SK-N-SH treated with all-trans-retinoic acid at 6 μM for 48 hours (cell line): Measurements from ENCODE around the gene ASCC3.
"Not testable (repeated sequence)": the region's sequence is repeated elsewhere in the genome, so short reads cannot be mapped to it uniquely, and the experiment has no call there.

Experiments used
- ATAC-seq: fragments of 200-7000 bp; cut with Tn5 transposase; 3 replicates; pipeline ENCODE4 v1.9.1; 2020; ENCODE audit warnings: mild to moderate bottlenecking, moderate library complexity
- ESRRG ChIP-seq: fragments of 250-450 bp; sonication (Bioruptor Pico); IDR thresholded peaks from 2 replicates; pipeline ENCODE4 v1.6.1; 2021; ENCODE audit warnings: mild to moderate bottlenecking
- GLIS3 ChIP-seq: fragments of 250-450 bp; sonication (Bioruptor Pico); IDR thresholded peaks from 2 replicates; pipeline ENCODE4 v1.5.0; 2020; ENCODE audit warnings: mild to moderate bottlenecking, moderate library complexity
- OSR1 ChIP-seq: fragments of 250-450 bp; sonication (Bioruptor Pico); IDR thresholded peaks from 2 replicates; pipeline ENCODE4 v1.8.0; 2022; ENCODE audit warnings: moderate library complexity, mild to moderate bottlenecking, inconsistent platforms
- PPARA ChIP-seq: fragments of 250-450 bp; sonication (Bioruptor Pico); IDR thresholded peaks from 2 replicates; pipeline ENCODE4 v1.5.0; 2020; ENCODE audit warnings: mild to moderate bottlenecking, borderline replicate concordance
- RARB ChIP-seq: fragments of 250-450 bp; sonication (Bioruptor Pico); IDR thresholded peaks from 2 replicates; pipeline ENCODE4 v1.8.0; 2021; ENCODE audit warnings: mild to moderate bottlenecking, moderate library complexity
- TCF4 ChIP-seq: fragments of 250-450 bp; sonication (Bioruptor Pico); IDR thresholded peaks from 2 replicates; pipeline ENCODE4 v1.8.0; 2021; ENCODE audit warnings: mild to moderate bottlenecking, moderate library complexity, borderline replicate concordance
- TOX ChIP-seq: fragments of 250-450 bp; sonication (Bioruptor Pico); IDR thresholded peaks from 2 replicates; pipeline ENCODE4 v1.8.0; 2021; ENCODE audit warnings: mild to moderate bottlenecking, moderate library complexity, borderline replicate concordance
- ZC3H10 ChIP-seq: fragments of 250-450 bp; sonication (Bioruptor Pico); IDR thresholded peaks from 2 replicates; pipeline ENCODE4 v1.5.1; 2021; ENCODE audit warnings: mild to moderate bottlenecking, moderate library complexity
- ZFP3 ChIP-seq: fragments of 250-450 bp; sonication (Bioruptor Pico); IDR thresholded peaks from 2 replicates; pipeline ENCODE4 v1.5.0; 2020; ENCODE audit warnings: mild to moderate bottlenecking, moderate library complexity
- ZFP30 ChIP-seq: fragments of 450-650 bp; formaldehyde crosslinking; IDR thresholded peaks from 2 replicates; pipeline ENCODE4 v1.5.0; 2022; ENCODE audit warnings: mild to moderate bottlenecking, moderate library complexity
- ZNF565 ChIP-seq: fragments of 450-650 bp; formaldehyde crosslinking; conservative IDR thresholded peaks from 2 replicates; pipeline ENCODE4 v1.5.0; 2020; ENCODE audit warnings: low read depth, mild to moderate bottlenecking, moderate library complexity
- ZNF70 ChIP-seq: fragments of 450-650 bp; formaldehyde crosslinking; IDR thresholded peaks from 2 replicates; pipeline ENCODE4 v1.5.0; 2020; ENCODE audit warnings: mild to moderate bottlenecking, moderate library complexity
- ZNF8 ChIP-seq: fragments of 450-650 bp; formaldehyde crosslinking; IDR thresholded peaks from 2 replicates; pipeline ENCODE4 v1.5.0; 2020; ENCODE audit warnings: mild to moderate bottlenecking, moderate library complexity
- TF ChIP-seq, protein P1 (sequence below): fragments of 250-450 bp; sonication (Bioruptor Pico); IDR thresholded peaks from 2 replicates; pipeline ENCODE4 v1.8.0; 2020; ENCODE audit warnings: mild to moderate bottlenecking, moderate library complexity, borderline replicate concordance
- TF ChIP-seq, protein P2 (sequence below): fragments of 250-450 bp; sonication (Bioruptor Pico); IDR thresholded peaks from 2 replicates; pipeline ENCODE4 v1.5.0; 2020; ENCODE audit warnings: mild to moderate bottlenecking, moderate library complexity
- TF ChIP-seq, protein P3 (sequence below): fragments of 250-450 bp; sonication (Bioruptor Pico); IDR thresholded peaks from 2 replicates; pipeline ENCODE4 v1.5.1; 2021; ENCODE audit warnings: mild to moderate bottlenecking, moderate library complexity
- TF ChIP-seq, protein P4 (sequence below): fragments of 250-450 bp; sonication (Bioruptor Pico); IDR thresholded peaks from 2 replicates; pipeline ENCODE4 v1.5.1; 2020; ENCODE audit warnings: low read depth, mild to moderate bottlenecking, moderate library complexity

Gene ASCC3

DNA sequence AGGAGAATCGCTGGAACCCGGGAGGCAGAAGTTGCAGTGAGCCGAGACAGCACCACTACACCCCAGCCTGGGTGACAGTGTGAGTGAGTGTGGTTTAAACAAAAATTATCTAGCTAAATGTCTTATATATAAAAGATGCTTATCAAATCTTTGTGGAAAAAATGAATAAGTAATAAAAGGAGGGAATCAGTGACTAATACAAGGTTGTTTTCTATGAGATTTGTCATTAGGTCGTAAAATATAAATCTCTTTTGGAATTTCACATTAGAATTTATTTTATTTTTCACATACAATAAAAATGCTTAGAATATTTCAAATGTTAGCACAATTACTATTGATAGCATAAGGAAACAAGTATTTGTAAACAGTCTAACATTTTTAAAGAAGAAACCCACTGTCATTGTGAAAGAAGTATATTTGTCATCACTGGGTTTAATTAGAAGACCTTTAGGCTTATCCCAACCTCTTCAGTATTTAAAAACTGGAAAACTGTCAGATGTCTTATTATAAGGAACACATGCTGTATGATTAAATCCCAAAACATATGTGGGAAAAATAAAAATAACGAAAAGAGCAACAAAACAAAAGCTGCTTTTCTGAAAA is 47.1 kb downstream of the ASCC3 start:
- ATAC-seq = no peak
- TF ChIP-seq ZNF565 (CRISPR knock-in tag) (no peak), GLIS3 (no peak), ZNF8 (CRISPR knock-in tag) (no peak), TCF4 (CRISPR knock-in tag) (no peak), OSR1 (CRISPR knock-in tag) (no peak), RARB (CRISPR knock-in tag) (no peak), ESRRG (CRISPR knock-in tag) (no peak), ZC3H10 (CRISPR knock-in tag) (no peak), PPARA (no peak), ZNF70 (CRISPR knock-in tag) (no peak)
- TF ChIP-seq, protein P1, sequence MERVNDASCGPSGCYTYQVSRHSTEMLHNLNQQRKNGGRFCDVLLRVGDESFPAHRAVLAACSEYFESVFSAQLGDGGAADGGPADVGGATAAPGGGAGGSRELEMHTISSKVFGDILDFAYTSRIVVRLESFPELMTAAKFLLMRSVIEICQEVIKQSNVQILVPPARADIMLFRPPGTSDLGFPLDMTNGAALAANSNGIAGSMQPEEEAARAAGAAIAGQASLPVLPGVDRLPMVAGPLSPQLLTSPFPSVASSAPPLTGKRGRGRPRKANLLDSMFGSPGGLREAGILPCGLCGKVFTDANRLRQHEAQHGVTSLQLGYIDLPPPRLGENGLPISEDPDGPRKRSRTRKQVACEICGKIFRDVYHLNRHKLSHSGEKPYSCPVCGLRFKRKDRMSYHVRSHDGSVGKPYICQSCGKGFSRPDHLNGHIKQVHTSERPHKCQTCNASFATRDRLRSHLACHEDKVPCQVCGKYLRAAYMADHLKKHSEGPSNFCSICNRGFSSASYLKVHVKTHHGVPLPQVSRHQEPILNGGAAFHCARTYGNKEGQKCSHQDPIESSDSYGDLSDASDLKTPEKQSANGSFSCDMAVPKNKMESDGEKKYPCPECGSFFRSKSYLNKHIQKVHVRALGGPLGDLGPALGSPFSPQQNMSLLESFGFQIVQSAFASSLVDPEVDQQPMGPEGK = no peak
- TF ChIP-seq, protein P2, sequence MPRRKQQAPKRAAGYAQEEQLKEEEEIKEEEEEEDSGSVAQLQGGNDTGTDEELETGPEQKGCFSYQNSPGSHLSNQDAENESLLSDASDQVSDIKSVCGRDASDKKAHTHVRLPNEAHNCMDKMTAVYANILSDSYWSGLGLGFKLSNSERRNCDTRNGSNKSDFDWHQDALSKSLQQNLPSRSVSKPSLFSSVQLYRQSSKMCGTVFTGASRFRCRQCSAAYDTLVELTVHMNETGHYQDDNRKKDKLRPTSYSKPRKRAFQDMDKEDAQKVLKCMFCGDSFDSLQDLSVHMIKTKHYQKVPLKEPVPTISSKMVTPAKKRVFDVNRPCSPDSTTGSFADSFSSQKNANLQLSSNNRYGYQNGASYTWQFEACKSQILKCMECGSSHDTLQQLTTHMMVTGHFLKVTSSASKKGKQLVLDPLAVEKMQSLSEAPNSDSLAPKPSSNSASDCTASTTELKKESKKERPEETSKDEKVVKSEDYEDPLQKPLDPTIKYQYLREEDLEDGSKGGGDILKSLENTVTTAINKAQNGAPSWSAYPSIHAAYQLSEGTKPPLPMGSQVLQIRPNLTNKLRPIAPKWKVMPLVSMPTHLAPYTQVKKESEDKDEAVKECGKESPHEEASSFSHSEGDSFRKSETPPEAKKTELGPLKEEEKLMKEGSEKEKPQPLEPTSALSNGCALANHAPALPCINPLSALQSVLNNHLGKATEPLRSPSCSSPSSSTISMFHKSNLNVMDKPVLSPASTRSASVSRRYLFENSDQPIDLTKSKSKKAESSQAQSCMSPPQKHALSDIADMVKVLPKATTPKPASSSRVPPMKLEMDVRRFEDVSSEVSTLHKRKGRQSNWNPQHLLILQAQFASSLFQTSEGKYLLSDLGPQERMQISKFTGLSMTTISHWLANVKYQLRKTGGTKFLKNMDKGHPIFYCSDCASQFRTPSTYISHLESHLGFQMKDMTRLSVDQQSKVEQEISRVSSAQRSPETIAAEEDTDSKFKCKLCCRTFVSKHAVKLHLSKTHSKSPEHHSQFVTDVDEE (CRISPR knock-in tag) = no peak
- TF ChIP-seq, protein P3, sequence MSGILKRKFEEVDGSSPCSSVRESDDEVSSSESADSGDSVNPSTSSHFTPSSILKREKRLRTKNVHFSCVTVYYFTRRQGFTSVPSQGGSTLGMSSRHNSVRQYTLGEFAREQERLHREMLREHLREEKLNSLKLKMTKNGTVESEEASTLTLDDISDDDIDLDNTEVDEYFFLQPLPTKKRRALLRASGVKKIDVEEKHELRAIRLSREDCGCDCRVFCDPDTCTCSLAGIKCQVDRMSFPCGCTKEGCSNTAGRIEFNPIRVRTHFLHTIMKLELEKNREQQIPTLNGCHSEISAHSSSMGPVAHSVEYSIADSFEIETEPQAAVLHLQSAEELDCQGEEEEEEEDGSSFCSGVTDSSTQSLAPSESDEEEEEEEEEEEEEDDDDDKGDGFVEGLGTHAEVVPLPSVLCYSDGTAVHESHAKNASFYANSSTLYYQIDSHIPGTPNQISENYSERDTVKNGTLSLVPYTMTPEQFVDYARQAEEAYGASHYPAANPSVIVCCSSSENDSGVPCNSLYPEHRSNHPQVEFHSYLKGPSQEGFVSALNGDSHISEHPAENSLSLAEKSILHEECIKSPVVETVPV (CRISPR knock-in tag) = no peak

DNA sequence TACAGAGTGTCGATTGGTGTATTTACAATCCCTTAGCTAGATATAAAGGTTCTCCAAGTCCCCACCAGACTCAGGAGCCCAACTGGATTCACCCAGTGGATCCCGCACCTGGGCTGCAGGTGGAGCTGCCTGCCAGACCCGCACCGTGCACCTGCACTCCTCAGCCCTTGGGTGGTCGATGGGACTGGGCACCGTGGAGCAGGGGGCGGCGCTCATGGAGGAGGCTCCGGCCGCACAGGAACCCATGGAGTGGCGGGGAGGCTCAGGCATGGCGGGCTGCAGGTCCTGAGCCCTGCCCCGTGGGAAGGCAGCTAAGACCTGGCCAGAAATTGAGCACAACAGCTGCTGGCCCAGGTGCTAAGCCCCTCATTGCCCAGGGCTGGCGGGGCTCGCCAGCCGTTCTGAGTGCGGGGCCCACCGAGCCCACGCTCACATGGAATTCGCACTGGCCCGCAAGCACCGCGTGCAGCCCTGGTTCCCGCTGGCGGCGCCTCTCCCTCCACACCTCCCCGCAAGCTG is 52.0 kb downstream of the ASCC3 start:
- not testable (repeated sequence) for ATAC-seq

DNA sequence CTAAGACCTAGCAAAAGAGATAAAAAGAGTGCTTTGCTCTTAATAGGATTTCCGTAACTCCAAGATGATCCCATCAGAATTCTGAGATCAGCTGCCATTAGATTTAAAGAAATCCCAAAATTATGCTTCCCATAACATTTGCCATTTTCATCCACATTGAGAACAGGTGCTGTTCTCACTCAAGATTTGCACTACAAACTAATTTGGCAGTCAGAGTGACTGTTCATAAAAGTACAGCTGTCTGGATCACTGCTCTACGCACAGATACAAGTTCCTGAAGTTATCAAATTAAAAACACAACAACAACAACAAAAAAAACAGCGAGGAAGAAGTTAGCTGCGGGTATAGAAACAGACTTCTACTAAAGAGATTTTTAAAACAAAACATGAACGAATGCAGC is 58.1 kb downstream of the ASCC3 start:
- ATAC-seq = no peak
- TF ChIP-seq, protein P2 (CRISPR knock-in tag) = no peak
- no peak for TF ChIP-seq ZNF8 (CRISPR knock-in tag)
- TF ChIP-seq OSR1 (CRISPR knock-in tag) = no peak
- no peak for TF ChIP-seq GLIS3
- TF ChIP-seq PPARA = no peak
- no peak for TF ChIP-seq ZFP3 (CRISPR knock-in tag)
- no peak for TF ChIP-seq ZNF70 (CRISPR knock-in tag)
- no peak for TF ChIP-seq ZNF565 (CRISPR knock-in tag)
- TF ChIP-seq TOX = no peak
- TF ChIP-seq ZC3H10 (CRISPR knock-in tag) = no peak
- TF ChIP-seq TCF4 (CRISPR knock-in tag) = no peak
- TF ChIP-seq, protein P4, sequence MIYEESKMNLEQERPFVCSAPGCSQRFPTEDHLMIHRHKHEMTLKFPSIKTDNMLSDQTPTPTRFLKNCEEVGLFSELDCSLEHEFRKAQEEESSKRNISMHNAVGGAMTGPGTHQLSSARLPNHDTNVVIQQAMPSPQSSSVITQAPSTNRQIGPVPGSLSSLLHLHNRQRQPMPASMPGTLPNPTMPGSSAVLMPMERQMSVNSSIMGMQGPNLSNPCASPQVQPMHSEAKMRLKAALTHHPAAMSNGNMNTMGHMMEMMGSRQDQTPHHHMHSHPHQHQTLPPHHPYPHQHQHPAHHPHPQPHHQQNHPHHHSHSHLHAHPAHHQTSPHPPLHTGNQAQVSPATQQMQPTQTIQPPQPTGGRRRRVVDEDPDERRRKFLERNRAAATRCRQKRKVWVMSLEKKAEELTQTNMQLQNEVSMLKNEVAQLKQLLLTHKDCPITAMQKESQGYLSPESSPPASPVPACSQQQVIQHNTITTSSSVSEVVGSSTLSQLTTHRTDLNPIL (CRISPR knock-in tag) = no peak
- no peak for TF ChIP-seq RARB (CRISPR knock-in tag)

DNA sequence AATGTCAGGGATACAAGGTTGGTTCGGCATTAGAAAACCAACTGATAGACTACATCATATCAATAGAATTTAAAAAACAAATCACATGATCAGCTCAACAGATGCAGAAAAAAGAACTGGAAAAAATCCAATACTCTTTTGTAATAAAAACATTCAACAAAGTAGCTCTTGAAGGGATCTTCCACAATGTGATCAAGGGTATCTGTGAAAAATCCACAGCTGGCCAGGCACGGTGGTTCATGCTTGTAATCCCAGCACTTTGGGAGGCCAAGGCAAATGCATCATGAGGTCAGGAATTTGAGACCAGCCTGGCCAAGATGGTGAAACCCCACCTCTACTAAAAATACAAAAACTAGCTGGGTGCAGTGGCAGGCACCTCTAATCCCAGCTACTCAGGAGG is 63.1 kb downstream of the ASCC3 start:
- TF ChIP-seq ZFP3 (CRISPR knock-in tag) (no peak), ZFP30 (CRISPR knock-in tag) (no peak)
- ATAC-seq = no peak
